Measurements from ENCODE around the gene PIP5K1B.

Gene PIP5K1B

GRCh38 chr9:68914751-68915150 is 209.7 kb downstream of the PIP5K1B start:
- no peaks in the 10 kb centered on the region for H4K20me1 ChIP-seq (ENCODE audit: insufficient read depth, low read length)
- H3K27ac ChIP-seq (ENCODE audit: low read length) = no peak overlapping the region
- no peaks in the 10 kb centered on the region for H3F3A ChIP-seq (ENCODE audit: insufficient read depth, low read length)
- no peaks in the 10 kb centered on the region for H3K79me2 ChIP-seq (ENCODE audit: low read length)
- peaks cover 13% of the 10 kb centered on the region for H3K4me1 ChIP-seq (ENCODE audit: low read length)
- no peaks in the 10 kb centered on the region for H3K36me3 ChIP-seq (replicated peaks; ENCODE audit: insufficient read depth, low read length)
- H3K4me2 ChIP-seq (ENCODE audit: low read depth, low read length) = no peak overlapping the region
- no peak for DNase-seq
- no peak for TF ChIP-seq EZH2phosphoT487 (IDR thresholded peaks at IDR 0.05; ENCODE audit: low read length)
- no peak overlapping the region for H2AFZ ChIP-seq (ENCODE audit: low read length)
- H3K9me2 ChIP-seq (replicated peaks; ENCODE audit: insufficient read depth, low read length) = no peaks in the 10 kb centered on the region
- H3K27me3 ChIP-seq (replicated peaks; ENCODE audit: insufficient read depth, low read length) = no peaks in the 10 kb centered on the region
- H3K9ac ChIP-seq (ENCODE audit: low read length) = no peak overlapping the region
- H3K9me3 ChIP-seq (replicated peaks; ENCODE audit: insufficient read depth, low read length) = no peaks in the 10 kb centered on the region
- H3K4me3 ChIP-seq (ENCODE audit: low read length) = no peak overlapping the region

- Histone ChIP-seq H4K20me1 (ENCODE audit: insufficient read depth, low read length) (no peaks in the 10 kb centered on the region), H3K36me3 (replicated peaks; ENCODE audit: insufficient read depth, low read length) (no peaks in the 10 kb centered on the region), H3K4me1 (ENCODE audit: low read length) (peaks cover 14% of the 10 kb centered on the region), H3K79me2 (ENCODE audit: low read length) (no peaks in the 10 kb centered on the region), H3K4me3 (ENCODE audit: low read length) (no peak overlapping the region), H3K27me3 (replicated peaks; ENCODE audit: insufficient read depth, low read length) (no peaks in the 10 kb centered on the region), H3K9me3 (replicated peaks; ENCODE audit: insufficient read depth, low read length) (no peaks in the 10 kb centered on the region), H3K4me2 (ENCODE audit: low read depth, low read length) (peak overlapping the region; percentile 20), H3K9ac (ENCODE audit: low read length) (no peak overlapping the region), H2AFZ (ENCODE audit: low read length) (no peak overlapping the region), H3K27ac (ENCODE audit: low read length) (peak overlapping the region; percentile 26; the same call in 1 of the 2 replicates), H3K9me2 (replicated peaks; ENCODE audit: insufficient read depth, low read length) (no peaks in the 10 kb centered on the region), H3F3A (ENCODE audit: insufficient read depth, low read length) (no peaks in the 10 kb centered on the region)
- DNase-seq = no peak
- no peak for TF ChIP-seq EZH2phosphoT487 (IDR thresholded peaks at IDR 0.05; ENCODE audit: low read length)
- no peak for TF ChIP-seq CTCF (IDR thresholded peaks at IDR 0.05; ENCODE audit: low read length)
- TF ChIP-seq EZH2 (optimal IDR thresholded peaks at IDR 0.05; ENCODE audit: low read depth, low read length) = no peak
Measured at GRCh38 chr9:68919661-68920060, 214.6 kb downstream of the PIP5K1B start.

GRCh38 chr9:68920921-68921320 is 215.9 kb downstream of the PIP5K1B start:
- TF ChIP-seq EZH2 (optimal IDR thresholded peaks at IDR 0.05; ENCODE audit: low read depth, low read length) (no peak), CTCF (IDR thresholded peaks at IDR 0.05; ENCODE audit: low read length) (no peak), EZH2phosphoT487 (IDR thresholded peaks at IDR 0.05; ENCODE audit: low read length) (no peak)
- H3K9ac ChIP-seq (ENCODE audit: low read length) = no peak overlapping the region
- H2AFZ ChIP-seq (ENCODE audit: low read length) = no peak overlapping the region
- no peak overlapping the region for H3K4me3 ChIP-seq (ENCODE audit: low read length)
- no peaks in the 10 kb centered on the region for H3K79me2 ChIP-seq (ENCODE audit: low read length)
- no peaks in the 10 kb centered on the region for H3K27me3 ChIP-seq (replicated peaks; ENCODE audit: insufficient read depth, low read length)
- no peaks in the 10 kb centered on the region for H3K36me3 ChIP-seq (replicated peaks; ENCODE audit: insufficient read depth, low read length)
- DNase-seq = no peak
- H4K20me1 ChIP-seq (ENCODE audit: insufficient read depth, low read length) = no peaks in the 10 kb centered on the region
- no peaks in the 10 kb centered on the region for H3K9me3 ChIP-seq (replicated peaks; ENCODE audit: insufficient read depth, low read length)
- H3K4me2 ChIP-seq (ENCODE audit: low read depth, low read length) = no peak overlapping the region
- no peaks in the 10 kb centered on the region for H3K9me2 ChIP-seq (replicated peaks; ENCODE audit: insufficient read depth, low read length)
- no peak overlapping the region for H3K27ac ChIP-seq (ENCODE audit: low read length)
- peaks cover 14% of the 10 kb centered on the region for H3K4me1 ChIP-seq (ENCODE audit: low read length)
- H3F3A ChIP-seq (ENCODE audit: insufficient read depth, low read length) = no peaks in the 10 kb centered on the region

- H3K4me1 ChIP-seq (ENCODE audit: low read length) = peaks cover 14% of the 10 kb centered on the region
- TF ChIP-seq EZH2phosphoT487 (IDR thresholded peaks at IDR 0.05; ENCODE audit: low read length) = no peak
- TF ChIP-seq CTCF (IDR thresholded peaks at IDR 0.05; ENCODE audit: low read length) = no peak
- no peak for TF ChIP-seq EZH2 (optimal IDR thresholded peaks at IDR 0.05; ENCODE audit: low read depth, low read length)
- H3K9me3 ChIP-seq (replicated peaks; ENCODE audit: insufficient read depth, low read length) = no peaks in the 10 kb centered on the region
- H3K9me2 ChIP-seq (replicated peaks; ENCODE audit: insufficient read depth, low read length) = no peaks in the 10 kb centered on the region
- no peak overlapping the region for H3K4me3 ChIP-seq (ENCODE audit: low read length)
- no peak overlapping the region for H3K4me2 ChIP-seq (ENCODE audit: low read depth, low read length)
- H3K27ac ChIP-seq (ENCODE audit: low read length) = no peak overlapping the region
- no peak for DNase-seq
- H2AFZ ChIP-seq (ENCODE audit: low read length) = no peak overlapping the region
- H4K20me1 ChIP-seq (ENCODE audit: insufficient read depth, low read length) = no peaks in the 10 kb centered on the region
- no peaks in the 10 kb centered on the region for H3K27me3 ChIP-seq (replicated peaks; ENCODE audit: insufficient read depth, low read length)
- no peak overlapping the region for H3K9ac ChIP-seq (ENCODE audit: low read length)
- no peaks in the 10 kb centered on the region for H3F3A ChIP-seq (ENCODE audit: insufficient read depth, low read length)
- no peaks in the 10 kb centered on the region for H3K79me2 ChIP-seq (ENCODE audit: low read length)
- no peaks in the 10 kb centered on the region for H3K36me3 ChIP-seq (replicated peaks; ENCODE audit: insufficient read depth, low read length)
Measured at GRCh38 chr9:68923480-68923879, 218.4 kb downstream of the PIP5K1B start.

Data from MM.1S (cell line).